H1 (cell line): ENCODE results near the gene RAB40C.

Source experiments
- BCL11A ChIP-seq, 2 experiments: IDR thresholded peaks; one replicate each; pipeline ENCODE4 v1.6.1; 2011; ENCODE audit warnings: low read depth in 2 of 2, low read length in 2 of 2, mild to moderate bottlenecking in 2 of 2
- CEBPB ChIP-seq: IDR thresholded peaks from 2 replicates; pipeline ENCODE4 v1.6.1; 2012; ENCODE audit warnings: low read depth, low read length
- CHD1 ChIP-seq: IDR thresholded peaks from 2 replicates; pipeline ENCODE4 v1.6.1; 2012; ENCODE audit warnings: low read depth, low read length, improper control_type of control experiment
- EP300 ChIP-seq, 2 experiments: IDR thresholded peaks; 1 replicate in 1 of 2; 2 replicates in 1 of 2; pipeline ENCODE4 v1.6.1; 2011 to 2012; ENCODE audit warnings: low read depth in 2 of 2, low read length in 2 of 2, mild to moderate bottlenecking in 2 of 2, borderline replicate concordance in 1 of 2, inconsistent platforms in 1 of 2, moderate library complexity in 1 of 2
- EZH2 ChIP-seq: fragments of 200-600 bp; sonication (generic); IDR thresholded peaks from 2 replicates; pipeline ENCODE4 v1.7.1; 2012; ENCODE audit warnings: low read depth, mild to moderate bottlenecking, moderate library complexity, low read length, inconsistent platforms; ENCODE audit not compliant: severe bottlenecking
- HDAC2 ChIP-seq, 2 experiments: fragments of 300-600 bp in 1 of 2; sonication (generic) in 1 of 2; IDR thresholded peaks; 2 replicates each; pipeline ENCODE4 v1.6.1; 2011 to 2012; ENCODE audit warnings: low read depth in 2 of 2, low read length in 2 of 2, mild to moderate bottlenecking in 2 of 2, moderate library complexity in 2 of 2, borderline replicate concordance in 1 of 2, inconsistent platforms in 1 of 2
- POLR2A ChIP-seq, 2 experiments: IDR thresholded peaks; 1 replicate in 1 of 2; 2 replicates in 1 of 2; pipeline ENCODE4 v1.6.1; 2011; ENCODE audit warnings: low read depth in 2 of 2, low read length in 2 of 2, mild to moderate bottlenecking in 2 of 2; ENCODE audit errors: control extremely low read depth in 1 of 2
- POLR2AphosphoS5 ChIP-seq: IDR thresholded peaks from 2 replicates; pipeline ENCODE4 v1.6.1; 2011; ENCODE audit warnings: low read depth, low read length
- RAD21 ChIP-seq, 2 experiments: IDR thresholded peaks in 1 of 2; conservative IDR thresholded peaks in 1 of 2; 2 replicates each; pipeline ENCODE4 v1.6.1; 2011; ENCODE audit warnings: low read depth in 2 of 2, low read length in 2 of 2, improper control_type of control experiment in 1 of 2, inconsistent platforms in 1 of 2, mild to moderate bottlenecking in 1 of 2, moderate library complexity in 1 of 2
- TAF1 ChIP-seq: IDR thresholded peaks from 2 replicates; pipeline ENCODE4 v1.6.1; 2011; ENCODE audit warnings: mild to moderate bottlenecking, low read depth, low read length
- ZNF274 ChIP-seq: IDR thresholded peaks from 2 replicates; pipeline ENCODE4 v1.7.0; 2012; ENCODE audit warnings: low read length, borderline replicate concordance; ENCODE audit errors: extremely low read depth
- TF ChIP-seq, protein P1 (sequence below), 3 experiments: IDR thresholded peaks; 1 replicate in 2 of 3; 2 replicates in 1 of 3; pipeline versions ENCODE4 v1.5.1 to v1.6.1; 2011; ENCODE audit warnings: low read length in 3 of 3, mild to moderate bottlenecking in 3 of 3, inconsistent platforms in 2 of 3, low read depth in 1 of 3, moderate library complexity in 1 of 3; ENCODE audit not compliant: insufficient read depth in 1 of 3; ENCODE audit errors: control extremely low read depth in 1 of 3
- TF ChIP-seq, protein P2 (sequence below): IDR thresholded peaks from 2 replicates; pipeline ENCODE4 v1.6.1; 2011; ENCODE audit warnings: low read depth, mild to moderate bottlenecking, low read length; ENCODE audit not compliant: insufficient read depth

DNA sequence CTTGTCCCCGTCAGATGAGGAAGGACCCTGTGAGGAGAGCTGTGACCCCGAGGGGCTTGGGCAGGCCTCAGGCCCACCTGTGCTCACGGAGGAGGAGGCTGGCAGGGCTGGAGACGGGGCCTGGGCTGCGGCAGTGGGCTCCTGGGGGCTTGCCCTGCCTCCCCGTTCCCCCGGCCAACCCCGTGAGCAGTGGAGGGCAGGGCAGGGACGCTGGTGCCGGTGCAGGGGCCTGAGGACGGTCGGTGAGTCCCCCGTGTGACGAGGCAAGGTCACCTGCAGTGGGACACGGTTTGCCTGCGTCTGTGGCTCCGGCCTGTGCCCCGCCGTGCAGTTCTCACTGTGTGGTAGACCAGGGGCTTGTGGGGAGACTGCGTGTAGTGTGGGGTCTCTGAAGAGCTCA is 69.8 kb downstream of the RAB40C start:
- no peak for TF ChIP-seq TAF1
- TF ChIP-seq, protein P1, sequence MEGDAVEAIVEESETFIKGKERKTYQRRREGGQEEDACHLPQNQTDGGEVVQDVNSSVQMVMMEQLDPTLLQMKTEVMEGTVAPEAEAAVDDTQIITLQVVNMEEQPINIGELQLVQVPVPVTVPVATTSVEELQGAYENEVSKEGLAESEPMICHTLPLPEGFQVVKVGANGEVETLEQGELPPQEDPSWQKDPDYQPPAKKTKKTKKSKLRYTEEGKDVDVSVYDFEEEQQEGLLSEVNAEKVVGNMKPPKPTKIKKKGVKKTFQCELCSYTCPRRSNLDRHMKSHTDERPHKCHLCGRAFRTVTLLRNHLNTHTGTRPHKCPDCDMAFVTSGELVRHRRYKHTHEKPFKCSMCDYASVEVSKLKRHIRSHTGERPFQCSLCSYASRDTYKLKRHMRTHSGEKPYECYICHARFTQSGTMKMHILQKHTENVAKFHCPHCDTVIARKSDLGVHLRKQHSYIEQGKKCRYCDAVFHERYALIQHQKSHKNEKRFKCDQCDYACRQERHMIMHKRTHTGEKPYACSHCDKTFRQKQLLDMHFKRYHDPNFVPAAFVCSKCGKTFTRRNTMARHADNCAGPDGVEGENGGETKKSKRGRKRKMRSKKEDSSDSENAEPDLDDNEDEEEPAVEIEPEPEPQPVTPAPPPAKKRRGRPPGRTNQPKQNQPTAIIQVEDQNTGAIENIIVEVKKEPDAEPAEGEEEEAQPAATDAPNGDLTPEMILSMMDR (IDR thresholded peaks at IDR 0.05; ENCODE audit: control extremely low read depth in 1 of 3, insufficient read depth in 1 of 3, low read depth in 1 of 3, low read length in 3 of 3), result no peak
- TF ChIP-seq, protein P2, sequence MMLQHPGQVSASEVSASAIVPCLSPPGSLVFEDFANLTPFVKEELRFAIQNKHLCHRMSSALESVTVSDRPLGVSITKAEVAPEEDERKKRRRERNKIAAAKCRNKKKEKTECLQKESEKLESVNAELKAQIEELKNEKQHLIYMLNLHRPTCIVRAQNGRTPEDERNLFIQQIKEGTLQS, result no peak
- no peak for TF ChIP-seq EZH2
- TF ChIP-seq BCL11A (IDR thresholded peaks at IDR 0.05; ENCODE audit: low read depth in 2 of 2, low read length in 2 of 2), result no peak
- no peak for TF ChIP-seq POLR2A (IDR thresholded peaks at IDR 0.05; ENCODE audit: control extremely low read depth in 1 of 2, low read depth in 2 of 2, low read length in 2 of 2)
- TF ChIP-seq EP300 (IDR thresholded peaks at IDR 0.05; ENCODE audit: borderline replicate concordance in 1 of 2, low read depth in 2 of 2, low read length in 2 of 2), result no peak
- no peak for TF ChIP-seq HDAC2 (IDR thresholded peaks at IDR 0.05; ENCODE audit: borderline replicate concordance in 1 of 2, low read depth in 2 of 2, low read length in 2 of 2)
- TF ChIP-seq CEBPB, result no peak
- no peak for TF ChIP-seq POLR2AphosphoS5
- no peak for TF ChIP-seq ZNF274
- no peak for TF ChIP-seq CHD1
- TF ChIP-seq RAD21 (IDR thresholded peaks at IDR 0.05 in 1 of 2, conservative IDR thresholded peaks at IDR 0.05 in 1 of 2; ENCODE audit: low read depth in 2 of 2, low read length in 2 of 2), result no peak
